GM10847 (cell line): ENCODE measurements around the gene CLPSL2.

Experiments used
- POLR2A ChIP-seq: IDR thresholded peaks from 2 replicates; pipeline ENCODE4 v1.6.1; 2011; ENCODE audit not compliant: insufficient read length; ENCODE audit errors: extremely low read depth

Gene CLPSL2

DNA sequence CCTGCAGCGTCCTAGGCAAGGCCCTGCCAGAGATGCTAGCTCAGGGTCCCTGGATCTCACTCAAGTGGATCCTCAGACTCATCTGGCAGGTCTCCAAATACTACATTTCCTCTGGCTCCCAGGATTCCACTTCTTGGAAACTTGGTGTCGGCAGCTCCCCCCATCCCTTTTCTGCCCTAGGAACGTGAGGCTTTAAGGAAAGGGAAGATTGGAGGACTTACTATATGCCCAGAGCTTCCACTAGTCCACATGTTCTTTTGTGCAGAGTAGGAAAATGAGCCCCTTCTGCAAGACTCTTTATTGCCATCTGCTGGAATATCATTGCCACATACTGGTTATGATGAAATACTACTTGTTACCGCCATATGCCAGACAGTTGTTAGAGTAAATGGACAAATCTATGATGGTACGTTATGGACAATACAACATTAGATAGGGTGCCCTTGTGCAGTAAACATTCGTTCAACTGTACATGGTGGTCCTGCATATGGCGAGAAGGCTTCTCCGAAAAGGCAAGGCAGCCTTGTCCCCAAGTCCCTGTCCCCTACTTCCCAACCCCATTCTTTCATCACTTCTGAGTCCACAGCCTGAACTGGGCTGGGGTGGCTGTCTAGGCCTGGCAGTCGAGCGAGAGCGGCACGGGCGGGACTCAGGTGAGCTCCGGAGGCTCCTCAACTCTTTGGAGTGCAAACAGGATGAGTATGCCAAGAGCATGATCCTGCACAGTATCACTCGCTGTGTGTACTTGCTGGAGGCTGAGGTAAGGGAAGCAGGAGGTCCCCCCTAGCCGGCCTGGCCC lies 38.8 kb upstream of the CLPSL2 start:
- TF ChIP-seq POLR2A: no peak

- TF ChIP-seq POLR2A: no peak
These were observed 36.5 kb upstream of the CLPSL2 start for GRCh38 chr6:35739645-35740524.

- no peak for TF ChIP-seq POLR2A
These were observed 33.6 kb upstream of the CLPSL2 start for GRCh38 chr6:35742842-35743241.

DNA sequence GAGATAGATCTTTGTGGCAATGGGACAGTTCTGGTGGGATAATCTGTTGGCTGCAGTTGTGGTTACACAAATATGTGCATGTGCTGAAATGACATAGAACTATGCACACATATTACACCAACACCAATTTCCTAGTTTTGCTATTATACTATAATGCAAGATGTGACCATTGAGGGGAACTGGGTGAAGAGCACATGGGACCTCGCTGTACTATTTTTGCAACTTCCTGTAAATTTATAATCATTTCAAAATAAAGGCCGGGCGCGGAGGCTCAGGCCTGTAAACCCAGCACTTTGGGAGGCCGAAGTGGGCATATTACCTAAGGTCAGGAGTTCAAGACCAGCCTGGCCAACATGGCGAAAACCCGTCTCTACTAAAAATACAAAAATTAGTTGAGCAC lies 30.9 kb upstream of the CLPSL2 start:
- no peak for TF ChIP-seq POLR2A

- TF ChIP-seq POLR2A: no peak
These were observed 29.9 kb upstream of the CLPSL2 start for GRCh38 chr6:35746516-35746915.

DNA sequence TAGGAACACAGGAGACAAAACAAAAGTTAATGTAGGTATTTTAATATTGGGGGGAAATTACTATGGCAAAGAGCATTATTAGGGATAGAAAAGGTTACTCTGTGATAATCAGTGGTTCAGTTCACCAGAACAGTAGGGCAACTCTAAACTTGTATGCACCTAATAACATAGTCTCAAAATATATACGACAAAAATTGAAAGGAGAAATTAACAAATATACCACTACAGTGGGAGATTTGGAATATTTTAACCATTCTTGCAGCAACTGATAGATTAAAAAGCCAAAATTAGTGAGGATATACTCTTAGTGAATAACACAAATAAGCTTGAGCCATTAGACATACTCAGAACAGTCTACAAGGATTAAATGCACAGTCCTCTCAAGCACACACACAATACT lies 28.5 kb upstream of the CLPSL2 start:
- TF ChIP-seq POLR2A: no peak

DNA sequence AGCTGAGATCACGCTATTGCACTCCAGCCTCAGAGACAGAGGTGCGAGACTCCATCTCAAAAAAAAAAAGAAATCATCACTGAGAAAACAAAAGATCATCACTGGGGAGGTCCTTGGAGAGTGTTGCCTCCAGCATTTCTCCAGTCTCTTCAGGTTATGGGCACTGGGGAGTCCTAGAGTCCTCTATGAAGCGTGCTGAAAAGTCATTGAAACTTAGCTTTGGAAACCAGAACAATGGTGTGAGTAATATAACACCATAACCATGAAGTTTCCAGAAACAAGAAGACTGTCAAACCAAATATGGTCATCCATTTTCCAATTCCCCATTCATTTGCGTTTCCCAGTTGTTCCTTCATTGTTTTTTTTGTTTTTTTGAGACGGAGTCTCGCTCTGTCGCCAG lies 25.8 kb upstream of the CLPSL2 start:
- TF ChIP-seq POLR2A: no peak

DNA sequence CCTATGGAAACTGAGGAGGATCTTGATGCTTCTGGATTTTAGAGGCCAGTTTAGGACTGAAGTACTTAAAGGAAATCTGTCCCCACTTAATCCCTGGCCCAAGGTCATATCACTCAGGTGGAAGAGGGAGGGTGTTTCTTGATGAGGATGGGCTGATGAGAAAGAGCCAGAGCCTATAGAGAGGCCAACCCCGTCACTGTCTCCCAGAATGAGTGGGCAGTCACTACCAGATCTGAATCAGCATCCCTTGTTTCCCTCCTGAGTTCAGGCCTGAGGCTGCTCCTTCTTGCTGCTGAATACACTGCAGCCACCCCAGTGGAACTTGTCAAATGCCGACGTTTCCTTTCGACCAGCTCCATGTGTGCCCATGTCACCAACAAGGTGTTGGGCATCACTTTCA lies 24.8 kb upstream of the CLPSL2 start:
- no peak for TF ChIP-seq POLR2A

DNA sequence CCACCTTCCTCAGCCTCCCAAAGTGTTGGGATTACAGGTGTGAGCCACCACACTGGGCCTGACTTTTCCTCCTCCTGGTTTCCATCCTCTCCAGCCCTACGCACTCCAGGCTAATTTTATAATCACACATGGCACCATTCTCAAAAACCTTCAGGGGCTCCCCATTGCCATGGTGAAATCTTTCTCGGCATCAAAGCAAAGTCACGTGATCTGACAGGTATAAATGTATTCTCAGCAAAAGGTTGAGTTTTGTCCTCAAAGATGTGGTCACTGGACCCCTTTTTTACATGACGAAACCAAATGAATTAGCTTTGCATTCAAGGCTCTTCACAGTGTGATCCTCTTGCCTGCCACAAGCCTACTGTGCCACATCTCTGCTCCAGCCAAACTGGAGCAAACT lies 24.1 kb upstream of the CLPSL2 start:
- TF ChIP-seq POLR2A: no peak

- TF ChIP-seq POLR2A: no peak
These were observed 21.7 kb upstream of the CLPSL2 start for GRCh38 chr6:35754452-35755277.

- no peak for TF ChIP-seq POLR2A
These were observed 21.0 kb upstream of the CLPSL2 start for GRCh38 chr6:35755278-35755924.

GRCh38 chr6:35757456-35758123 lies 18.8 kb upstream of the CLPSL2 start:
- TF ChIP-seq POLR2A: no peak

DNA sequence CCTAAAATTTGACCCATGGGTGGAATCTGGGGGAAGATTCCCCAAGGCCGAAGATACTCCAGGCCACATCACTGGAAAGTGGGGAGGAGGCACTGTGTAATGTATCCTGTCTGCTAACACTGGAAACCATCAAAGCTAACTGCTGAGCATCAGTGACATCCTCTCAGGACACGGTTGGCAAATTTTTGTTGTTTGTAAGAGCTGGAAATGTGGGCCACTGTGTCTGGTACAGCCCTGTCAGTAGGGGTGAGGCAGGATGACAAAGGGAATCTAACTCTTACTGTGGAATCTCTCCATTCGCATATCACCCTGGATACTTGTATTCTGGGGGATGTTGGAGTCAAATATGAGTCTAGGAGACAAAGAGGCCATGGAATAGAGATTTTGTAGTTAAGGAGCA lies 17.0 kb upstream of the CLPSL2 start:
- TF ChIP-seq POLR2A: no peak

GRCh38 chr6:35765739-35766138 lies 10.7 kb upstream of the CLPSL2 start:
- TF ChIP-seq POLR2A: no peak
